ENCODE data around the gene ARHGAP31.

GRCh38 chr3:119298565-119298941 lies 4.4 kb downstream of the ARHGAP31 start:
- TF ChIP-seq CTCF (IDR thresholded peaks at IDR 0.05; ENCODE audit: insufficient read depth, low read length, poor library complexity, severe bottlenecking) = no peak
- no peak for TF ChIP-seq EZH2phosphoT487 (conservative IDR thresholded peaks at IDR 0.05; ENCODE audit: low read length)

All from SU-DHL-6 (cell line).